HG03354 (cell line): Measurements from ENCODE around the gene MFSD6.
"Not testable (repeated sequence)": the region's sequence is repeated elsewhere in the genome, so short reads cannot be mapped to it uniquely, and the experiment has no call there.

ENCODE experiments used
- ATAC-seq: cut with Tn5 transposase; IDR thresholded peaks from one replicate; pipeline ENCODE4 v1.9.1; 2021; ENCODE audit warnings: mild to moderate bottlenecking; ENCODE audit not compliant: unreplicated experiment, poor library complexity, severe bottlenecking

Gene MFSD6

DNA sequence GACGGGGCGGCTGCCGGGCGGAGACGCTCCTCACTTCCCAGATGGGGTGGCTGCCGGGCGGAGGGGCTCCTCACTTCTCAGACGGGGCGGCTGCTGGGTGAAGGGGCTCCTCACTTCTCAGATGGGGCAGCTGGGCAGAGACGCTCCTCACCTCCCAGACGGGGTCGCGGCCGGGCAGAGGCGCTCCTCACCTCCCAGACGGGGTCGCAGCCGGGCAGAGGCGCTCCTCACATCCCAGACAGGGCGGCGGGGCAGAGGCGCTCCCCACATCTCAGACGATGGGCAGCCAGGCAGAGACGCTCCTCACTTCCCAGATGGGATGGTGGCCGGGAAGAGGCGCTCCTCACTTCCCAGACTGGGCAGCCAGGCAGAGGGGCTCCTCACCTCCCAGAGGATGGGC, 22.7 kb downstream of the MFSD6 start:
- ATAC-seq: not testable (repeated sequence)

DNA sequence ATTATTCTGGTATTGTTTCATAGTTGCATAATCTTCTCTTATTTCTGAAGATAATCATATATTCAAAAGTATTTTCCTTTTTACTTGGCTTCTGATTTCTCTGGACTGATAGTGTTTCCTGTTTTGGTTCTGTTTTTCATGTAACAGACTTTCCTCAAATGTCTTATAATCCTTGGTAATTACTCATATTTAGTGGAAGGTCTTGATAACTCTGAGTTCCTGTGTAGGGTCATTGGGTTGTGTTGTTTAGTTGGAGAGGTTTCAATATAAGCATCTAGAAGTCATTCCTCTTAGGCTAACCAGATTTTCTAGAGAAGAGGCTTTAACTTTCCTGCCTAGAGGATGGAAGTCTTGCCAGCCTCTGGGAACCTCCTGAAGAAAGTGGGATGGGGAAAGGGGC, 23.8 kb downstream of the MFSD6 start:
- ATAC-seq: no peak

DNA sequence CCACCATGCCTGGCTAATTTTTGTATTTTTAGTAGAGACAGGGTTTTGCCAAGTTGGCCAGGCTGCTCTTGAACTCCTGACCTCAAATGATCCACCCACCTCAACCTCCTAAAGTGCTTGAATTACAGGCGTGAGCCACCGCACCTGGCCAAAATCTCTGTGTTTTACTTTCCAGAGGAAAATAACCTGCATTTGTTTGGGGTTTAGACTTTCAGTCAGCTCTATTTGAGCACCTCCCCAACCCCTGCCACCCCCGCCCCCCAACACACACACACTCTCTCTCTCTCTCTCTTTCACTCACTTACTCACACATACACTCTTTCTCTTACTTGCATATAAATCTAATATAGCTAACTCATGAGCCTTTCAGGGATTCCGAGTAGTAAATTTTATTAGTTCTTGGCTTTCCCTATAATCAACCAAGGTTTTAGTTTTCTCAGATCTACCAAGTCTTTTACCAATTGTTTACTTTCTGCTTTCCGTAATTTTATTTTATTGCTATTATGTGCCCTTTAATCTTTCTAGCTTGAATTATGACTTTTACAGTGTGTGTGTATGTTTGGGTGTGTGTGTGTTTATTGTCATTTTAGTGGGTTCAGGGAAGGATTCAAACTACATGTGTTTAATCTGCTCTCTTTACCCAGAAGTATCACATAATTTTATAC, 24.5 kb downstream of the MFSD6 start:
- no peak for ATAC-seq

DNA sequence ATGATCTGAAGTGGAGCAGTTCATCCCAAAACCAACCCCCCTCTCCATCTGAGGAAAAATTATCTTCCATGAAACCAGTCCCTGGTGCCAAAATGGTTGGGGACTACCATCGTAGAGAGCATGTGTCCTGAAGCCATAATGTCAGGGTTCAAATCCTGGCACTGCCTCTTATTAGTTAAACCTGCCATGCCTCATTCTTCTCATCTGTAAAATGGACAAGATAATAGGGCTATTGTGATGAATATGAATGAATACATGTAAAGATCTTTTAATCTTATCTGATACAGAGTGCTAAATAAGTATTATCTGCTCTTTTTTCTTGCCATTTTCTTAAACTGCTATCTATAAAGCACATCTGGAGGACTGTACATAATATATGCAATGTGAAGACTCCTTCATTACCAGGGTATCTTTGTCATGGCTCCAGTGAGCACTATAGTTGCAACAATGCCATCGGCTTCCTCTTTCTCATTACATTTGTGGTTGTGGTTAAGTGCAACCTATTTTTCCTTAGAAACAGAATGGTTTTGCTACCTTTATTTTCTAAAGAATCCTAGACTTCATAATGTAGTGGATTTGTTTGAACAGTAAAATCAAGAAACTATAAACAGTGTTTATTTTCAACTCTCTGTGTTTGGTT, 27.0 kb downstream of the MFSD6 start:
- ATAC-seq: no peak

DNA sequence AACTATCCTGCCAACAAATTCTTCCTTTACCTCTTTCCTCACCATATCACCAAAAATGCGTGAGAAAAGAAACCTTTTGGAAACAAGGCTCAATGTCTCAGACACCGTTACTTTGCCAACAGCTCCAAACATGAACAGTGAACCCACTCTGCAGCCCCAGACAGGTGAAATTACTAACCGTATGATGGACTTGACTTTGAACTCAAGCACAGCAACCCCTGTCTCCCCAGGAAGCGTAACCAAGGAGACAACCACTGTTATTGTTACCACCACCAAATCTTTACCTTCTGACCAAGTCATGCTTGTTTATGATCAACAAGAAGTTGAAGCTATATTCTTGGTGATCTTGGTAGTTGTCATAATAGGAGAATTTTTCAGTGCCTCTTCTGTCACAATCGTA, 28.4 kb downstream of the MFSD6 start:
- ATAC-seq: no peak

DNA sequence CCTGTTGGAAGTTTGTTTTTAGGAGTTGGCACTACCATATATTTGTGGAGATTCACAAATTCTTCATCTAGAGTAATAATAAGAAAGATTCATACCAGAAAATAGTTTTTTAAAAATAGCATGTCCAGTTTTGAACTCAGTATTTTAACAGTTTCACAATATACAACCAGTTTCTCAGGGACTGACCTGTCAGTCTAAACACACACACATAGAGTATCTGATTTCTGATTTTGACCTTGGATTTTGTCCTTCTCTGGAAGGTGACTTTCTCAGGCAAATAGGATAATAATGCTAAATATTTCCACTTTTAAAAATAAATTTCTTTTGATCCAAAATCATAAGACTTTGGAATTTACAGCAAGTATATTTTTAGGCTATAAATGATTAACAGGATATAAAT, 32.0 kb downstream of the MFSD6 start:
- ATAC-seq: no peak

DNA sequence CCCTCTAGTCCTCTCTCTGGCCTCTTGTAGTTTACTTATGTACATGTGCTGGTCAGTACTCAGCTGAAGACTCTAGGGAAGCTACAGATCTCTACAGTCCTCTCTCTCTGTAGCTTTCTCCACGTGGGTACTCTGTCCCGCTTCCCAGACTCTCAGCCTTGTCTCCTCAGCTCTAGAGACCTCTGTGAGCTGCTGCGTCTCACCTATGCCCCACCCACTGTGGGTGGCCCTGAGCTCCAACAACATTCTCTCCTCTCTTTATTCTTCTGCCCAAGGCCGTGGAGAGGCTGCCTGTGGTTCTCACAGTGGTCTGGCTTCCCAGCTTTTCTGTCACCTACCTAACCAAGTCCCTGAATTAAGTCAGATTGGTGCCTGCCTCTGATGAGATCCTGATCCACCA, 33.4 kb downstream of the MFSD6 start:
- no peak for ATAC-seq

DNA sequence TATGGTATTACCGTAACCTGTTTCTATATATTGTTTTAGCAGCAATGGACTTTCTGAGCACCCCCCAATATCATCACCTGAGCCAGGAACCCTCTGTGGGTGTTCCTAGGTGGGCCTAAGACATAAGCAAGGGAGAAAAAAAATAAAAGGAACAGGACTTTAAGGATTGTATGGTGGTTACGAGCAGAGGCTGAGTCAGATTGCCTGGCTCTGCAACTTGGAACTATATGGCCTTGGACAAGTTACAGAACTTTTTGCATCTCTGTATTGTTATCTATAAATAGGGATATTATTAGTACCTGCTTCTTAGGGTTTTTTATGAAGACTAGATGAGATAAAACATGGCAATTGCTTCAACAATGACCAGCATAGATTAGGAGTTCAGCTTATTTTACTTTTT, 34.9 kb downstream of the MFSD6 start:
- no peak for ATAC-seq

DNA sequence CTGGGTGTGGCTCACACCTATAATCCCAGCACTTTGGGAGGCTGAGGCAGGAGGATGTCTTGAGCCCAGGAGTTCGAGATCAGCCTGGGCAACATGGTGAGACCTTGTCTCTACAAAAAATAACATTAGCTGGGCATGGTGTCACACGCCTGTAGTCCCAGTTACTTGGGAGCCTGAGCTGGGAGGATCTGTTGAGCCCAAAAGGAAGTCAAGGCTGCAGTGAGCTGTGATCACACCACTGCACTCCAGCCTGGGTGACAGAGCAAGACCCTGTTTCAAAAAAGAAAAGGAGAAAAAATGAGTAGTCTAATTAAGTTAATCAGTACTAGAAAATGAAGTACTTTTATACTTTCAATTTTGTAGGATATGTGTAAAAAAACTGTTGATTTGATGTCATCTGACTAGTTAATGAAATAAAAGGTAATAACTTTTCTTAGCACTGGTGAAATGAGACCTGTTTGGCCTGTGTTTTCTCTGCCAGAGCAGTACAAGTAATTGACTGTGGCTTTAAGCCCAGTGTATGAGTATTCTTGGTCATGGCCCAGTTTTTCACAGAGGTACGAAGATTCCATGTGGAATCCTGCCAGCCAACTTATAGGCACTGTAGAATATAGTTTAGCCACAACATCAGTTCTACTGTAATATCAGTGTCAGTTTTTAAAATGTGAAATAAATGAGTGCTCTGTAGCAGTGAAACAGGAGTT, 35.8 kb downstream of the MFSD6 start:
- no peak for ATAC-seq

DNA sequence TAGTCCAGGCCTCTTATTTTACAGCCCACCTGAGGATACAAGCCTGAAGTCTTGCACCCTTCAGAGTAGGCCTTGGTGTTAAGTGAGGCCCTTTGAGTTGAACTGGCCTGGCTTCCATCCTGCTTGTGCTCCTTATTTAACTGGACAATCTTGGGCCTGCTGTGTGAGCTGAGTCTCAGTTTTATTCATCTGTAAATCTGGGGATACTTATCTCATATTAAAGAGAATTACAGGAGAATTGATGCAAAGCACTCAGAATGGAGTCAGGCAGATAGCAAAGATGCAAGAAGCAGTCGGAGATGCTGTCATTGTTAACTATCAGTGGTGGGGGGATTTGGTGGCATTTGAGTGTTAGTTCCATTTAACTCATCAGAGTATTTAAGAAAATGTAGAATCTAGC, 36.8 kb downstream of the MFSD6 start:
- ATAC-seq: no peak

DNA sequence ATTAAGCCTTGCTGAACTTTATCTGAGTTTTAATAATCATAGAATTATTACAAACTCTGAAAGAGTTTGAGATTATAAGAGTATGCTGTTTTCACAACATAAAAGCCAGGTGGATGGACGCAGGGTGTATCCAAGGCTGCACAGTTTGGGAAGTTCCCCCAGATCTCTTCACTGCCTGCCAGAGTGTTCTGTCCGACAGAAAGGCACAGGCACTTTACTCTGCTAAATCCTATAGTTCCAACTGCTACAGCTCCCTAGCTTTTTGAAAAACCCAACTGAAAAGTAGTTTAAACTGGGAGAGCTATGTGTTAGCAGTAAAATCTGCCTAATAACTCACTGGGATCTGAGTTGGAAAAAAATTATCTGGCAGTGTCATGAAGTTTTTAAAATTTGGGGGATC, 38.0 kb downstream of the MFSD6 start:
- ATAC-seq: no peak

DNA sequence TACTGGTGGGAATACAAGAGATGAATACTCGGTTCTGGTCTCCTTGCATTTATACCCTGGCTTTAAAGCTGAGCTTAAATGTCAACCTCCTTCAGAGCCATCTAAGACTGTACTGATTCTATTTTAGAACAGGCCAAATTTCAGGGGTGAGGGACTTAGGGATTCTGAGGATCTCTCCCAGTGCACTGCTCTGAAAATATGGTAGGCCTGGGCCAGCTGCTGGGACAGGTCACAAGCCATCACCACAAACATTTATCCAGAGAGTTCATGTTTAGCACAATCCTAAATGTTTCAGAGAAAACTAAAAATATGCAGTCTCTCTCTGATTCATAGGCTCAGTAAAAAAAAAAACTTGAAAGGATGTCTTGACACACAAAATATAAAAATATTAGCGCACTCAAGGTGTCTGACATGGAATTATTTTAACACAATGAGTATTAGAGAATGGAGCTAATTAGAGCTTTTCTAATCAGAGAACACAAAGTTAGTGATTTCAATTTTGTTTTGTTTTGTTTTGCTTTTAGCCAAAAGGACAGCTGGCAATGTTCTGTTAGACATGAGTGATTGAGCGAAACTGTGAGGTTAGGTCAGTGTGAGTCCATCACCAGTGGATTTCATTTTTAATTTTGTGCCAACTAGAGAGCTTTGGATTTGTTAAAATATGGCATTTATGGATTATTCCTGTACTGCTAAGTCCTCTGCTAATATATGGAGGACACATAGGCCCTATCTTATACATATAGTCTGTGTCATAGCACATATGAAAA, 38.8 kb downstream of the MFSD6 start:
- ATAC-seq: no peak

DNA sequence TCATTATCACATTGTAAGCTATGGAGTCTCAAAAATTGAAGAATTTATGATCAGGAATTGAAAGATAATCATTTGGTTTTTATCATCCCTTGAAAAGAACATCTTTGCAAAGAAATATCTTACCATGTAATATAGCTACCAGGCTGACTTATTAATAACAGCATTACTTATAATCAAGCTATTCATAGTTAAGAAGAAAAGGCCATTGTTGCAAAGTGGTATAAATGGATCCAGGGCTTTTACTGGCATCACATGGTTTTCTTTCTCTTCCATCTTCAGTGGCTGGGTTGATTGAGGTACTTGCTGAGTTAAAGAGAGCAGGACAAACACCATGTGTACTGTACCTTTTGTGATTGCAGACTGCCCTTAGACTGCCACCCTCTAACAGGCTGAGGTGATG, 39.6 kb downstream of the MFSD6 start:
- no peak for ATAC-seq

DNA sequence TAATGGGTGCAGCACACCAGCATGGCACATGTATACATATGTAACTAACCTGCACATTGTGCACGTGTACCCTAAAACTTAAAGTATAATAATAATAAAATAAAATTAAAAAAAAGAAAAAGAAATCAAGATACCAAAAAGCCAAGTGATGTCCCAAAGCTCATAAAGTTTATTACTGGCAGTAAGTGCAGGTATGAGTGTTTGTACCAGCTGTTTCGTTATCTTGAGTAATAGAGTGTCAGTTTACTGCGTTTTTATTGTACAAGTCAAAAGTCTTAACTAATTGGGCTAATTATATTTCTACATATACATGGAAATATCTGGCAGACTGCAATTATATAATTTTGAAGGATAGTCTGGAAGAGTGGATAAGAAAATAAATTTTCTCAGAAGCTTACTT, 41.8 kb downstream of the MFSD6 start:
- ATAC-seq: no peak

DNA sequence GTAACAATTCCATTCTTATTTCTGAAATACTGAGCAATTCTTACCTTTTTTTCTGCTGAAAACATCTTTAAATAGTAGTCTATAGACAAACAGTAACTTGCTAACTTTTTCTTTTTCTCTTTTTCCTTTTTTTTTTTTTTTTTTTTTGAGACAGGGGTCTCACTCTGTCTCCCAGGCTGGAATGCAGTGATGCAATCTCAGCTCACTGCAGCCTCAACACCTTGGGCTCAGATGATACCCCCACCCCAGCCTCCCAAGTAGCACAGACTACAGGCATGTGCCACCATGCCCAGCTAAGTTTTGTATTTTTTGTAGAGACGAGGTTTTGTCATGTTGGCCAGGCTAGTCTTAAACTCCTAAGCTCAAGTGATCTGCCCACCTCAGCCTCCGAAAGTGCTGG, 42.2 kb downstream of the MFSD6 start:
- no peak for ATAC-seq

DNA sequence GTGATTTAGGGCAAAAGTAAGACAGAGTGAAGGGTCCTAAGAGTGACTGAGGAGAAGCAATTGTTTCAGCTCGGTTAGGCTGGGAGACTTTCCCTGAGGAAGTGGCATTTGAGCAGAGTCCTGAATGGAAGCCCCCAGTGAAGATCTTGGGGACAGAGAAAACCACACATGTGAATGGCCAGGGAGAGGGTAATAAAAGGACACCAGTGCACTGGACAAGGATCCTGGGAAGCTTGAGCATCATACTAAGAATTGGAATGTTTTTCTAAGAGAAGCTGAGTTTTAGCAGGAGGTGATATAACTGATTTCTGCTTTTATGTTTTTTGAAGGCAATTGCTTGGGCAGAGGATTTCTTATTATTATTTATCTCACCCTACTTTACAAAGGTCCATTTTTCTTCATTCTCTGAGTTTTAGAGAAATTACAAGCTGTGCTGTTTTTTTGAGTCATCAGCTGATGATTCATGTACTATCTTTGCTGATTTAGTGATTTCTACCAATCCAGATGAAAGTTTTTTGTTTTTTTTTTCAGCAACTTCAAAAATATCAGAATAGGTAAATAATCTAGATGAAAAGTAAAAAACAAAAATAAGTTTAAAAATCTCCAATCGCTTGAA, 43.5 kb downstream of the MFSD6 start:
- no peak for ATAC-seq

DNA sequence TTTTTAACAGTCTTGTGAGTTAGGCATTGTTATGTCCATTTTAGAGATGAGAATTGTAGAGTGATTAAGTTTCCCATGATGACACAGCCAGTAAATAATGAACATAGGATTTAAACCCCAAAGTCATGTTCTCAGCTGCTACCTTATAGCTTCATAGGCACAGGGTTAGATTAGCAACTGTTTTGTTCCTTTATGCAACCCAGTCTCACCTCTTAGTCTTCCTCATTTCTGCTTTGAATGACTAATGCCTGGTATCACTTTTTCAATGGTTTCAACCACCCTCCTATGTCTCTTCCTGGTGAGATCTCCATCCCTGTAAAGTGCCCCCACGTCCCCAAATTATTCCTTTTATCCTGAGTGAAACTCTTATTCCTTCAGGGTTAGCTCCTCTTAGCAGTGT, 44.3 kb downstream of the MFSD6 start:
- no peak for ATAC-seq

DNA sequence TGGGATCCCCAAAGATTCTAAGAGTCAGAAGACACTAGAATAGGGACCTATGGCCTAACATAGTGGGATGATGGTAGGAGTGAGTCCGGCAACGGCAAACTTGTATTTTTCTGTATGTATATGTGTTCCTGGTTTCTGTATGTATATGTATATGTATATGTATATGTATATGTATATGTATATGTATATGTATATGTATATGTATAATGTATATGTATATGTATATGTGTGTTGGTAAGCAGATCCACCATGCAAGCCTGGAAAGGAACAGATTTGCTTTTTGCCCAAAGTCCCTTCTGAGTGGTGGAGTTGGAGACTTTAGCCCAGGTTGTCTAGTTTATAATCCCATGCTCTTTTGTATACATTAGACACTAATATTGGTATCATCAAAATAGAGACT, 46.6 kb downstream of the MFSD6 start:
- ATAC-seq: no peak

DNA sequence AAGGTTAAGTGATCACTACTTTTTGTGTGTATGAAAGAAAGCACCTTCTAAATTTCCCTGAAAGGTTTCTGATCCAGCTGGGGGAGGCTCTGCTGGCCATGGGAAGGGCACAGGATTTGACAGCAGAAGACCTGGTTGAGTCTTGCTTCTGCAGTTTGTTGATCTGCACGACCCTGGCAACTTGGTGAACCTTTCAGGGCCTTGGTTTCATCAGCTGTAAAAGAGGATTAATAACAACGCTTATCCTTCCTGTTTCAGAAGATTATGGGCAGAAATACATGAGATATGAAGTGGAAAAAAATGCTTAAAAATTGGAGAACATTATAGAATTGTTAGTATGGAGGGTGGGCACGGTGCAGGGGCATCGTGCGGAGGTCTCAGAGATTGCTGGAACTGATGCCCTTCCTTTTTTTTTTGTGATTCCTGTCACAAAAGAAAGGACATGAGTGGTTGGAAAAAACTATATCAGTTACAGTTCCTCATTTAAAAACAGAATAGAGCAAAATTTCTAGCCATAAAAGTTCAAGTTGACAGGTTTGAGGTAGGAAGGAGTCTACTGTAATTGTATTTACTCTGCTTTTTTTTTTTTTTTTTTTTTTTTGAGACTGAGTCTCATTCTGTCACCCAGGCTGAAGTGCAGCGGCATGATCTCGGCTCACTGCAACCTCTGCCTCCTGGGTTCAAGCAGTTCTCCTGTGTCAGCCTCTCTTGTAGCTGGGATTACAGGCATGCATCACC, 47.4 kb downstream of the MFSD6 start:
- ATAC-seq: no peak

DNA sequence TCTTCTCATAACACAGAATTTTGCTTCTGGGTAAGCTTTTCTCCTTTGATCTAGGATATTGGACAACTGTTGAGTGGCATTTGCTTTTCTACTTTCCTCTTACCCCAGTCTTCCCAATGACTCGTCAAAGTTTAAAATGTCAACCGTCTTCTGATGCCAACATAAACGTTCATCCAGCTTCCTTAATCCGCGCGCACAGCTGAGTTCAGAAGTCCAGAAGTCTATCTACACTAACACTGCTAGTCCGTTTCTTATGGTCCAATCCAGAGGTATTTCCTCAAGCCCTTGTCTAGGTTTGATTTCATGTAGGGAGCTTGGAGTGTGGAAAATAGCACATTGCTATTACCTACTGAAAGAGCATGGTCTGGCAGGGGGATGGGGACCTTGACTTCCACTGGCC, 48.7 kb downstream of the MFSD6 start:
- no peak for ATAC-seq
